ENCODE results near the gene SWT1.

SWT1 gene

DNA sequence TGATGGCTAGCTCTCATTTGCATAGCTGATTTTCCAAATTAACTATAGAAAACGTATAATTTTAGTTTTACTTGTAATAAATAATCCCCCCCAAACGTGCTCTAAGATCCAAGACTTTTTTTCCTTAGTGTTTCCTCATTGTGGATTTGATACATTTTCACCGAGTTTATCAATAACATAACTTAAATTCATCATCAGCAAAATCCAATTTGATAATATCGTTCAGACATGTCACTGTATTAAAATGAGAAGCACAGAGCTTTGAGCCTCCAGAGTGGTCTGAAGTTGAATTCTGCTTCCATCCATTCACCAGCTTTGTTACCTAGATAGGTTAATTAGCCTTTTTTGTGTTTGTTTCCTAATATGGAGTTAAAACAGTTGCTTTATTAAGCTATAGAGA is 108.3 kb downstream of the SWT1 start:
- Histone ChIP-seq H3K9ac (ENCODE audit: low read length) (no peak overlapping the region), H3K27ac (ENCODE audit: low read length, poor library complexity, severe bottlenecking) (no peak overlapping the region), H2AFZ (ENCODE audit: low read depth, low read length) (no peak overlapping the region), H3K36me3 (ENCODE audit: control insufficient read depth in 1 of 2, insufficient read depth in 2 of 2, low read depth in 1 of 2, low read length in 2 of 2) (no peaks in the 10 kb centered on the region), H3K4me2 (ENCODE audit: low read length, poor library complexity, severe bottlenecking) (no peak overlapping the region), H3K9me3 (ENCODE audit: control insufficient read depth, low read length) (no peaks in the 10 kb centered on the region), H4K8ac (ENCODE audit: low read length) (no peak overlapping the region), H3K23ac (ENCODE audit: low read length in 2 of 2) (no peak overlapping the region), H2AK5ac (ENCODE audit: low read length, severe bottlenecking) (no peak overlapping the region), H3K14ac (ENCODE audit: low read length in 2 of 2) (no peak overlapping the region), H2BK120ac (ENCODE audit: low read depth, low read length) (no peak overlapping the region), H3K4me3 (ENCODE audit: insufficient read depth in 1 of 2, low read depth in 1 of 2, low read length in 2 of 2) (no peak overlapping the region), H3K27me3 (ENCODE audit: control insufficient read depth in 1 of 2, insufficient read depth in 1 of 2, low read length in 2 of 2) (no peaks in the 10 kb centered on the region), H4K91ac (ENCODE audit: low read length) (no peak overlapping the region), H3K18ac (ENCODE audit: low read depth in 1 of 2, low read length in 2 of 2) (no peak overlapping the region), H3K4ac (ENCODE audit: low read depth in 1 of 2, low read length in 2 of 2) (no peak overlapping the region), H2BK15ac (ENCODE audit: low read depth, poor library complexity, severe bottlenecking) (no peak overlapping the region), H3K79me1 (replicated peaks; ENCODE audit: low read length, poor library complexity, severe bottlenecking) (no peaks in the 10 kb centered on the region), H2BK12ac (ENCODE audit: low read length in 2 of 2) (no peak overlapping the region), H2BK5ac (ENCODE audit: low read depth, low read length, poor library complexity, severe bottlenecking) (no peak overlapping the region), H3K4me1 (ENCODE audit: control insufficient read depth, insufficient read depth, low read depth, low read length) (no peaks in the 10 kb centered on the region)
- DNase-seq = no peak
- WGBS = 94% methylated on average over 4 of the region's 4 CpGs

- H2AK5ac ChIP-seq (ENCODE audit: low read length, severe bottlenecking) = no peak overlapping the region
- no peaks in the 10 kb centered on the region for H3K4me1 ChIP-seq (ENCODE audit: control insufficient read depth, insufficient read depth, low read depth, low read length)
- 60% methylated on average over 3 of the region's 3 CpGs for WGBS
- H3K27ac ChIP-seq (ENCODE audit: low read length, poor library complexity, severe bottlenecking) = no peak overlapping the region
- no peaks in the 10 kb centered on the region for H3K9me3 ChIP-seq (ENCODE audit: control insufficient read depth, low read length)
- no peak overlapping the region for H3K14ac ChIP-seq (ENCODE audit: low read length in 2 of 2)
- H2AFZ ChIP-seq (ENCODE audit: low read depth, low read length) = no peak overlapping the region
- H3K4me2 ChIP-seq (ENCODE audit: low read length, poor library complexity, severe bottlenecking) = no peak overlapping the region
- H3K4ac ChIP-seq (ENCODE audit: low read depth in 1 of 2, low read length in 2 of 2) = no peak overlapping the region
- no peak overlapping the region for H4K91ac ChIP-seq (ENCODE audit: low read length)
- no peak overlapping the region for H2BK12ac ChIP-seq (ENCODE audit: low read length in 2 of 2)
- no peak overlapping the region for H3K4me3 ChIP-seq (ENCODE audit: insufficient read depth in 1 of 2, low read depth in 1 of 2, low read length in 2 of 2)
- H3K18ac ChIP-seq (ENCODE audit: low read depth in 1 of 2, low read length in 2 of 2) = no peak overlapping the region
- H2BK120ac ChIP-seq (ENCODE audit: low read depth, low read length) = no peak overlapping the region
- no peaks in the 10 kb centered on the region for H3K27me3 ChIP-seq (ENCODE audit: control insufficient read depth in 1 of 2, insufficient read depth in 1 of 2, low read length in 2 of 2)
- DNase-seq = no peak
- H4K8ac ChIP-seq (ENCODE audit: low read length) = no peak overlapping the region
- H2BK15ac ChIP-seq (ENCODE audit: low read depth, poor library complexity, severe bottlenecking) = no peak overlapping the region
- H3K23ac ChIP-seq (ENCODE audit: low read length in 2 of 2) = no peak overlapping the region
- no peaks in the 10 kb centered on the region for H3K79me1 ChIP-seq (replicated peaks; ENCODE audit: low read length, poor library complexity, severe bottlenecking)
- H2BK5ac ChIP-seq (ENCODE audit: low read depth, low read length, poor library complexity, severe bottlenecking) = no peak overlapping the region
- H3K36me3 ChIP-seq (ENCODE audit: control insufficient read depth in 1 of 2, insufficient read depth in 2 of 2, low read depth in 1 of 2, low read length in 2 of 2) = peaks cover 0 to 5% of the 10 kb centered on the region in 2 experiments
- no peak overlapping the region for H3K9ac ChIP-seq (ENCODE audit: low read length)
Measured at GRCh38 chr1:185267301-185267700, 110.3 kb downstream of the SWT1 start.

- no peak for DNase-seq
- Histone ChIP-seq H2AFZ (ENCODE audit: low read depth, low read length) (no peak overlapping the region), H4K91ac (ENCODE audit: low read length) (no peak overlapping the region), H2AK5ac (ENCODE audit: low read length, severe bottlenecking) (no peak overlapping the region), H3K9me3 (ENCODE audit: control insufficient read depth, low read length) (no peaks in the 10 kb centered on the region), H2BK5ac (ENCODE audit: low read depth, low read length, poor library complexity, severe bottlenecking) (no peak overlapping the region), H3K4ac (ENCODE audit: low read depth in 1 of 2, low read length in 2 of 2) (no peak overlapping the region), H4K8ac (ENCODE audit: low read length) (no peak overlapping the region), H2BK12ac (ENCODE audit: low read length in 2 of 2) (no peak overlapping the region), H3K4me2 (ENCODE audit: low read length, poor library complexity, severe bottlenecking) (no peak overlapping the region), H3K23ac (ENCODE audit: low read length in 2 of 2) (no peak overlapping the region), H3K79me1 (replicated peaks; ENCODE audit: low read length, poor library complexity, severe bottlenecking) (no peaks in the 10 kb centered on the region), H2BK15ac (ENCODE audit: low read depth, poor library complexity, severe bottlenecking) (no peak overlapping the region), H3K18ac (ENCODE audit: low read depth in 1 of 2, low read length in 2 of 2) (no peak overlapping the region), H2BK120ac (ENCODE audit: low read depth, low read length) (no peak overlapping the region), H3K9ac (ENCODE audit: low read length) (no peak overlapping the region), H3K4me1 (ENCODE audit: control insufficient read depth, insufficient read depth, low read depth, low read length) (no peaks in the 10 kb centered on the region), H3K27ac (ENCODE audit: low read length, poor library complexity, severe bottlenecking) (no peak overlapping the region), H3K27me3 (ENCODE audit: control insufficient read depth in 1 of 2, insufficient read depth in 1 of 2, low read length in 2 of 2) (no peaks in the 10 kb centered on the region), H3K14ac (ENCODE audit: low read length in 2 of 2) (no peak overlapping the region), H3K36me3 (ENCODE audit: control insufficient read depth in 1 of 2, insufficient read depth in 2 of 2, low read depth in 1 of 2, low read length in 2 of 2) (peaks cover 0 to 5% of the 10 kb centered on the region in 2 experiments), H3K4me3 (ENCODE audit: insufficient read depth in 1 of 2, low read depth in 1 of 2, low read length in 2 of 2) (no peak overlapping the region)
Measured at GRCh38 chr1:185267701-185268100, 110.7 kb downstream of the SWT1 start.

- no peak overlapping the region for H2BK15ac ChIP-seq (ENCODE audit: low read depth, poor library complexity, severe bottlenecking)
- H3K14ac ChIP-seq (ENCODE audit: low read length in 2 of 2) = no peak overlapping the region
- no peak overlapping the region for H3K4me2 ChIP-seq (ENCODE audit: low read length, poor library complexity, severe bottlenecking)
- H3K23ac ChIP-seq (ENCODE audit: low read length in 2 of 2) = no peak overlapping the region
- no peak overlapping the region for H2BK5ac ChIP-seq (ENCODE audit: low read depth, low read length, poor library complexity, severe bottlenecking)
- no peak overlapping the region for H4K8ac ChIP-seq (ENCODE audit: low read length)
- no peak for DNase-seq
- H3K27me3 ChIP-seq (ENCODE audit: control insufficient read depth in 1 of 2, insufficient read depth in 1 of 2, low read length in 2 of 2) = no peaks in the 10 kb centered on the region
- no peak overlapping the region for H2AFZ ChIP-seq (ENCODE audit: low read depth, low read length)
- H2BK120ac ChIP-seq (ENCODE audit: low read depth, low read length) = no peak overlapping the region
- no CpG with 5 or more reads among the region's 2 CpGs for WGBS
- H3K4me1 ChIP-seq (ENCODE audit: control insufficient read depth, insufficient read depth, low read depth, low read length) = no peaks in the 10 kb centered on the region
- H4K91ac ChIP-seq (ENCODE audit: low read length) = no peak overlapping the region
- H3K18ac ChIP-seq (ENCODE audit: low read depth in 1 of 2, low read length in 2 of 2) = no peak overlapping the region
- no peak overlapping the region for H3K27ac ChIP-seq (ENCODE audit: low read length, poor library complexity, severe bottlenecking)
- H2BK12ac ChIP-seq (ENCODE audit: low read length in 2 of 2) = no peak overlapping the region
- H3K79me1 ChIP-seq (replicated peaks; ENCODE audit: low read length, poor library complexity, severe bottlenecking) = no peaks in the 10 kb centered on the region
- H3K4ac ChIP-seq (ENCODE audit: low read depth in 1 of 2, low read length in 2 of 2) = no peak overlapping the region
- H3K36me3 ChIP-seq (ENCODE audit: control insufficient read depth in 1 of 2, insufficient read depth in 2 of 2, low read depth in 1 of 2, low read length in 2 of 2) = peaks cover 0 to 5% of the 10 kb centered on the region in 2 experiments
- H3K9ac ChIP-seq (ENCODE audit: low read length) = no peak overlapping the region
- H3K4me3 ChIP-seq (ENCODE audit: insufficient read depth in 1 of 2, low read depth in 1 of 2, low read length in 2 of 2) = no peak overlapping the region
- H3K9me3 ChIP-seq (ENCODE audit: control insufficient read depth, low read length) = no peaks in the 10 kb centered on the region
- H2AK5ac ChIP-seq (ENCODE audit: low read length, severe bottlenecking) = no peak overlapping the region
Measured at GRCh38 chr1:185268352-185268751, 111.4 kb downstream of the SWT1 start.
